GM13977 (cell line): ENCODE measurements around the gene UGT1A6.

Experiments
- DNase-seq: peaks from one replicate; pipeline ENCODE4 v3.0.0; 2012; ENCODE audit warnings: low spot score
- in situ Hi-C: fragments of 300-500 bp; cut with MboI; formaldehyde crosslinking; loops from one replicate; pipeline ENCODE4 v1.12.0; 2022; ENCODE audit warnings: low sequenced_read_pairs, low pct_unique_long_range_greater_than_20kb, mixed read lengths, inconsistent platforms; ENCODE audit not compliant: unreplicated experiment
- TF ChIP-seq, protein P1 (sequence below): IDR thresholded peaks from 2 replicates; pipeline ENCODE4 v1.5.1; 2012; ENCODE audit warnings: mild to moderate bottlenecking, control low read depth; ENCODE audit not compliant: insufficient read depth; ENCODE audit errors: extremely low read depth, missing control alignments

UGT1A6 gene

DNA sequence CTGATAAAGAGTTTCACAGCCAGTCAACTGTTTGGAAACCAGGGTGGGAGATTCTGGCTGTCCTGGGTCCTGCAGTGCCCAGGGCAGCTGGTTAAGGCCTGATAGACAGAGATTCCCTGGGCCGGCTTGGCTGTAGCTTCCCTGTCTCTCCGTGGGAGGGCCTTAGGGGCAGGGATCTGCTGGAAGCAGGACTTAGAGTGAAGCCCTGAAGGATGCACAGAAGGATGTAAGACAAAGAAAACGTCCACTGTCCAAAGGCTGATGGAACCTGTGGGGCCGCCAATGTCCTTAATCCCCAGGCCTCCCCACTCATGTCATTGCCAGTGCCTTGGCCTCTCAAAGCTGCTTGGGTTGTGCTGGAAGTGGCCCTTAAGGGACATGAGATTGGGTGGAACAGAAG is 118.4 kb downstream of the UGT1A6 start:
- TF ChIP-seq, protein P1, sequence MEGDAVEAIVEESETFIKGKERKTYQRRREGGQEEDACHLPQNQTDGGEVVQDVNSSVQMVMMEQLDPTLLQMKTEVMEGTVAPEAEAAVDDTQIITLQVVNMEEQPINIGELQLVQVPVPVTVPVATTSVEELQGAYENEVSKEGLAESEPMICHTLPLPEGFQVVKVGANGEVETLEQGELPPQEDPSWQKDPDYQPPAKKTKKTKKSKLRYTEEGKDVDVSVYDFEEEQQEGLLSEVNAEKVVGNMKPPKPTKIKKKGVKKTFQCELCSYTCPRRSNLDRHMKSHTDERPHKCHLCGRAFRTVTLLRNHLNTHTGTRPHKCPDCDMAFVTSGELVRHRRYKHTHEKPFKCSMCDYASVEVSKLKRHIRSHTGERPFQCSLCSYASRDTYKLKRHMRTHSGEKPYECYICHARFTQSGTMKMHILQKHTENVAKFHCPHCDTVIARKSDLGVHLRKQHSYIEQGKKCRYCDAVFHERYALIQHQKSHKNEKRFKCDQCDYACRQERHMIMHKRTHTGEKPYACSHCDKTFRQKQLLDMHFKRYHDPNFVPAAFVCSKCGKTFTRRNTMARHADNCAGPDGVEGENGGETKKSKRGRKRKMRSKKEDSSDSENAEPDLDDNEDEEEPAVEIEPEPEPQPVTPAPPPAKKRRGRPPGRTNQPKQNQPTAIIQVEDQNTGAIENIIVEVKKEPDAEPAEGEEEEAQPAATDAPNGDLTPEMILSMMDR: no peak
- DNase-seq: no peak
- in situ Hi-C loops: no loop called here

DNA sequence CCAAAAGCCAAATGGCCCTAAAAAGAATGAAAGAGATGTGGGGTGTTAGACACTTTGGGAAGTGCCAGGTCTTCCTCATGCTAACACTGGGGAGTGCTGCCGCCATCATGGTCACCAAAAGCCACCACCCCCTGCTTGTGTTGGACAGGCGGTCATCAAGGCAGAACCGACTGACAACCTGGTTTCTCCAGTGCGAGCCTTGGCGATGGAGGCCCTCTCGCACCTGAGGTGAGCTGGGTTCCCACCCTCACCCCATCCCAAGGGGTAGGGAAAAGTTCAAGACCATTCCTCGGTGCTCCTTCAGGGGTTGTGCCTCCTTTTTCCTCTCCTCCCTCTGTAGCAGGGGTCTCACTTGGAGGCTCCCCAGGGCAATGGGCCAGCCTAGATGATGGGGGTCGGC is 119.0 kb downstream of the UGT1A6 start:
- TF ChIP-seq, protein P1: no peak
- in situ Hi-C loops: no loop called here
- no peak for DNase-seq

DNA sequence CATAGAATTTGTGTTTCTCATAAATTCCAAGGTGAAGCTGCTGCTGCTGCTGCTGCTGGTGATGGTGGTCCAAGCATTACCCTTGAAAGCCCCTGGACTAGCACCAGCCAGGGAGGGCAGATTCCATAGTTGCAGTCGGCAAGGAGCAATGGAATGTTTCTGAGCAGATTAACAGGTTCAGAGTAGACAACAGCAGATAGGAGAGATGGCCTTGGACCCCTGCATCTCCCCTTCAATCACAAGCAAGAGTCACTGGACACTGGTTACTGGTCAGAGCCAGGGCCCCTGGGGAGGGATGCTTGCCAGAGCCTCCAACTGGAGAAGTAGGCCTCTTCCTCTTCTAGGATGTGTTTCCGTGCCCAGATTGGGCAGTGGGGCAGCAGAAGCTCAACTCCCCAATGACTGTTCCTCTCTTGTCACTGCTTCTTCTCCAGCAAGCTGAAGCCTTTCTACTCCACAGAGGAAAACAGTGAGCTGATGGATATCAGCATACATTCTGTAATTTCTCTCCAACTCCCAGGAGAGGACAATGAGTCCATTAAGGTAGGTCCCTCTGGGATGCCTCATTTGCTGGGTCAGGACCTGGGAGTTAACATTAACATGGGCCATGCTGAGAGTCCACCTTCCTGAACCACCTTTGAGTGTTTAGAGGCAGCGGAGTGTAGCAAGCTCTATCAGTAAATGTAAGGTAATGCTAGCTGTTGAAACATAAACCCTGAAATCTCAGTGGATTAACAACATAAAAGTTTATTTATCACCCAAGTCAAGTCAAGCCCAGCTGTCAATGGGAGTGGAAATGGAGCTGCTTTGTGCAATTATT is 120.8 kb downstream of the UGT1A6 start:
- DNase-seq: no peak
- in situ Hi-C loops: no loop called here
- TF ChIP-seq, protein P1: no peak

DNA sequence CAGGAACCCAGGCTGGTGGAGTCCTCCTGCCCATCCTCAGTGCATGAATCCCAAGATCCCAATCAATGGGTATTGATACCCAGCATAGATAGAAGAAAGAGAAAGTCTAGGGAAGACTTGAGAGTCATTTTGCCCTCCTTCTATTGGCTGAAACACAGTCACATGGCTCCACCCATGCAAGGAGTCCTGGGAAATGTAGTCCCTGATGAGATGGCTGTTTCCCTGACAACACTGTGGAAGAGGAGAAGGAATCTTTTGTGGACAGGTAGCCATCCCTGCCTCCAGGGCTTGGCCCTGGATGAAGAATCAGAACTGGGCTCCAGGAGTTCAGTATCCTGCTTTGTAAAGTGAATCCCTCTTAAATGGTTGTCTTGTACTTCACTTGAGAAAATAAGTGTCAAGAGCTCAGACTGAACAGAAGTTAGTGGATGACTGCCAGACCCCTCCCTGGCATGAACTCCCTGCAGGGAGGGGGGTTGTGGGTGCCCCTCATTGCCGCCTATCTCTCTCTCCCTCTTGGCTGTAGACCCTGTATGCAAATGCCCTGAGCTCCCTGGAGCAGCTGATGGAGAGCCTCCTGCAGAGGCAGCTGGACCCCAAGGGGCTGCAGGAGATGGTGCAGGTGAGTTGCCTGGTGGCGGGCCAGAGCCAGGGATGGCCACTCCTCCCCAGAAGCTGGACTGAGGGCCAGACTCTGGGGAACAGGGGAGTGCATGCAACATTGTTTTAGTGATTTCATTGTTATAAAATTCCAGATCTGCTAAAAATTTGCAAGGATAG is 121.6 kb downstream of the UGT1A6 start:
- in situ Hi-C loops: no loop called here
- no peak for DNase-seq
- TF ChIP-seq, protein P1: no peak

DNA sequence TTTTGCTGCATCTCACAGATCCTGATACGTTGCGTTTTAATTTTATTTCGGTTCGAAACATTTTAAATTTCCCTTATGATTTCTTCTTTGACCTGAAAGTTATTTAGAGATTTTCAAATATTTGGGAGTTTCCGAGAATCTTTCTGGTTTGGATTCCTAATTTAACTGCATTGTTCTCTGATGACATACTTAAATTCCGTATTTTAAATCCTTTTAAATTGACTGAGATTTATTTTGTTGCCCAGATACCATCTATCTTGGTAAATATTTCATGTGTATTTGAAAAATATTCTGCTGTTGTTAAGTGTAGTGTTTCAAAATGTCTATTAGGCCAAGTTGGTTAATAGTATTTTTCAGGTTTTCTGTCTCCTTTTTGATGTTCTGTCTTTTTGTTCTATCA is 123.2 kb downstream of the UGT1A6 start:
- DNase-seq: no peak
- TF ChIP-seq, protein P1: no peak
- in situ Hi-C loops: no loop called here

DNA sequence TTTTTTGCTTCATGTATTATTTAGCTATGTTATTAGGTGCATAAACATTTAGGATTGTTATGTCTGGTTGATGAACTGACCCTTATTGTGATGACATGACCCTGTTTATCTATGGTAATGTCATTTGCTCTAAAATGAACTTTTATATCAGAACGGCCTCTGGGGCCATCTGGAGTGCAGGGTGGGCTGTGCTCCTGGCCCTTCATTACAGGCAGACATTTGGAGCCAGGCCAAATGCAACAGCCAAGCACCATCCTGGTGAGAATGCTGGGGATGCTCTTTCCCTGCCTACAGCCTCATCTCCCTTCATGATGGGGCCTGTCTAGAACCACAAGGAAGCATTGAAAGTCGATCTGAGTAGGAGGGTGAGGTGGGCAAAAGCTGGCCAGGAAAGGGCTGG is 123.6 kb downstream of the UGT1A6 start:
- in situ Hi-C loops: no loop called here
- DNase-seq: no peak
- TF ChIP-seq, protein P1: no peak
